KG1 (cell line): ENCODE results near the gene ZPBP.

Experiments
- DNase-seq: peaks from one replicate; lab custom pipeline; 2025; lab: John Stamatoyannopoulos, UW

Gene ZPBP

GRCh38 chr7:50092579-50093491 is at the start of gene ZPBP:
TSS of gene ZPBP (minus strand) at chr7:50093246. CDS start at chr7:50093194, 52 bp downstream.
- peak; percentile 72 for DNase-seq

GRCh38 chr7:50142425-50143017 is 49.5 kb upstream of the ZPBP start:
- peak; percentile 61 for DNase-seq

GRCh38 chr7:50141854-50142253 is 48.8 kb upstream of the ZPBP start:
- no peak for DNase-seq

- no peak for DNase-seq
Observed at GRCh38 chr7:50141131-50141530, 48.1 kb upstream of the ZPBP start.

- DNase-seq = no peak
Observed at GRCh38 chr7:50140688-50141087, 47.6 kb upstream of the ZPBP start.

- no peak for DNase-seq
Observed at GRCh38 chr7:50138101-50138500, 45.1 kb upstream of the ZPBP start.

GRCh38 chr7:50125766-50126165 is 32.7 kb upstream of the ZPBP start:
- DNase-seq = no peak

GRCh38 chr7:50121286-50121685 is 28.2 kb upstream of the ZPBP start:
- DNase-seq = no peak

- DNase-seq = peak; percentile 8
Observed at GRCh38 chr7:50119815-50120637, 27.0 kb upstream of the ZPBP start.

- no peak for DNase-seq
Observed at GRCh38 chr7:50112250-50112649, 19.2 kb upstream of the ZPBP start.

- no peak for DNase-seq
Observed at GRCh38 chr7:50101873-50102272, 8.8 kb upstream of the ZPBP start.

GRCh38 chr7:50095634-50096033 is 2.6 kb upstream of the ZPBP start:
- DNase-seq = no peak

- DNase-seq = no peak
Observed at GRCh38 chr7:50088463-50089129, 4.5 kb downstream of the ZPBP start.

GRCh38 chr7:50085344-50085743 is 7.7 kb downstream of the ZPBP start:
- DNase-seq = no peak

- no peak for DNase-seq
Observed at GRCh38 chr7:50073093-50073492, 20.0 kb downstream of the ZPBP start.

- no peak for DNase-seq
Observed at GRCh38 chr7:50069613-50070012, 23.4 kb downstream of the ZPBP start.

- no peak for DNase-seq
Observed at GRCh38 chr7:50068850-50069551, 24.0 kb downstream of the ZPBP start.

GRCh38 chr7:50068026-50068425 is 25.0 kb downstream of the ZPBP start:
- no peak for DNase-seq

- no peak for DNase-seq
Observed at GRCh38 chr7:50062951-50063350, 30.1 kb downstream of the ZPBP start.

- no peak for DNase-seq
Observed at GRCh38 chr7:50056131-50056530, 36.9 kb downstream of the ZPBP start.

GRCh38 chr7:50047716-50048115 is 45.3 kb downstream of the ZPBP start:
- DNase-seq = no peak
